Mononuclear cell (primary cell): ENCODE results near the gene VSIG1. TPM values are rescaled to one million over a fixed set of nuclear protein-coding genes. Genes with fewer than 3 reads are reported as not detected.
A peak's percentile ranks its signal among the peaks of the same experiment; 100 is the strongest.

Source experiments
- H3K27me3 ChIP-seq: 2 replicates; pipeline ENCODE4 v1.6.0; 2011; ENCODE audit warnings: low read length, control low read depth; ENCODE audit not compliant: insufficient read depth
- H3K4me1 ChIP-seq: 2 replicates; pipeline ENCODE4 v1.5.1; 2011; ENCODE audit warnings: mild to moderate bottlenecking, low read length, control low read depth; ENCODE audit not compliant: insufficient read depth
- H3K4me3 ChIP-seq: 2 replicates; pipeline ENCODE4 v1.5.1; 2011; ENCODE audit warnings: mild to moderate bottlenecking, low read length, moderate library complexity
- H3K9me3 ChIP-seq: 2 replicates; pipeline ENCODE4 v1.5.1; 2011; ENCODE audit warnings: low read depth, mild to moderate bottlenecking, control low read depth, low read length
- total RNA-seq: library from RNA; depleted of rRNA; stranded (reverse); fragments of >200 nt; gene quantifications from one replicate; pipeline ENCODE4 v1.2.3, GENCODE V29; 2012

The VSIG1 gene
- total RNA-seq, 1 donor: 6.3 TPM

GRCh38 chrX:108091264-108091877 lies 46.5 kb downstream of the VSIG1 start, which contains the start of the genes ATG4A and PSMD10:
Gene ATG4A (plus strand): TSS chrX:108091778. CDS start chrX:108091827, 49 bp downstream.
Gene PSMD10 (minus strand): TSS chrX:108091542. CDS start chrX:108091520, 22 bp downstream.
- Histone ChIP-seq H3K9me3 (no peaks in the 10 kb centered on the region), H3K4me3 (peak within 1 kb of the TSS; percentile 66), H3K27me3 (no peaks in the 10 kb centered on the region), H3K4me1 (peaks cover 9% of the 10 kb centered on the region)

GRCh38 chrX:108091878-108092291 lies 47.0 kb downstream of the VSIG1 start:
- peaks cover 9% of the 10 kb centered on the region for H3K4me1 ChIP-seq
- H3K27me3 ChIP-seq: no peaks in the 10 kb centered on the region
- peak overlapping the region; percentile 66 for H3K4me3 ChIP-seq
- no peaks in the 10 kb centered on the region for H3K9me3 ChIP-seq

- Histone ChIP-seq H3K9me3 (no peaks in the 10 kb centered on the region), H3K4me3 (no peak overlapping the region), H3K4me1 (no peaks in the 10 kb centered on the region), H3K27me3 (no peaks in the 10 kb centered on the region)
These were observed 52.5 kb downstream of the VSIG1 start for GRCh38 chrX:108097380-108097779.

GRCh38 chrX:108105473-108105872 lies 60.6 kb downstream of the VSIG1 start:
- Histone ChIP-seq H3K4me1 (no peaks in the 10 kb centered on the region), H3K4me3 (no peak overlapping the region), H3K9me3 (no peaks in the 10 kb centered on the region), H3K27me3 (no peaks in the 10 kb centered on the region)

GRCh38 chrX:108114541-108114940 lies 69.7 kb downstream of the VSIG1 start:
- H3K9me3 ChIP-seq: no peaks in the 10 kb centered on the region
- no peaks in the 10 kb centered on the region for H3K27me3 ChIP-seq
- no peaks in the 10 kb centered on the region for H3K4me1 ChIP-seq
- no peak overlapping the region for H3K4me3 ChIP-seq

GRCh38 chrX:108117988-108118387 lies 73.1 kb downstream of the VSIG1 start:
- Histone ChIP-seq H3K27me3 (no peaks in the 10 kb centered on the region), H3K4me1 (no peaks in the 10 kb centered on the region), H3K4me3 (no peak overlapping the region), H3K9me3 (no peaks in the 10 kb centered on the region)

GRCh38 chrX:108121291-108121690 lies 76.4 kb downstream of the VSIG1 start:
- Histone ChIP-seq H3K9me3 (no peaks in the 10 kb centered on the region), H3K27me3 (no peaks in the 10 kb centered on the region), H3K4me3 (no peak overlapping the region), H3K4me1 (no peaks in the 10 kb centered on the region)

GRCh38 chrX:108122748-108123147 lies 77.9 kb downstream of the VSIG1 start:
- H3K4me1 ChIP-seq: no peaks in the 10 kb centered on the region
- H3K4me3 ChIP-seq: no peak overlapping the region
- no peaks in the 10 kb centered on the region for H3K9me3 ChIP-seq
- no peaks in the 10 kb centered on the region for H3K27me3 ChIP-seq

- no peaks in the 10 kb centered on the region for H3K9me3 ChIP-seq
These were observed 78.9 kb downstream of the VSIG1 start for GRCh38 chrX:108123591-108124366.

GRCh38 chrX:108126661-108127060 lies 81.8 kb downstream of the VSIG1 start:
- Histone ChIP-seq H3K4me3 (no peak overlapping the region), H3K4me1 (no peaks in the 10 kb centered on the region), H3K27me3 (no peaks in the 10 kb centered on the region), H3K9me3 (no peaks in the 10 kb centered on the region)

More at GRCh38 chrX:108123591-108124366, 78.9 kb downstream of the VSIG1 start:
- Histone ChIP-seq H3K4me3 (no peak overlapping the region), H3K27me3 (no peaks in the 10 kb centered on the region), H3K4me1 (no peaks in the 10 kb centered on the region)

- Histone ChIP-seq H3K4me3 (no peak overlapping the region), H3K9me3 (no peaks in the 10 kb centered on the region), H3K27me3 (no peaks in the 10 kb centered on the region), H3K4me1 (no peaks in the 10 kb centered on the region)
These were observed 82.3 kb downstream of the VSIG1 start for GRCh38 chrX:108127152-108127551.

Other genes with a start within 250 kb of the VSIG1 start
- gene MID2, start 219.2 kb upstream of the VSIG1 start, total RNA-seq: 17.6 TPM
- not detected for gene TEX13B, start 62.7 kb upstream of the VSIG1 start, total RNA-seq
- gene PSMD10, start 46.5 kb downstream of the VSIG1 start, total RNA-seq: 31.7 TPM
- 4.7 TPM for gene ATG4A, start 46.7 kb downstream of the VSIG1 start, total RNA-seq